ENCODE data around the gene PTPRD. TPM values are rescaled to one million over a fixed set of nuclear protein-coding genes. Genes with fewer than 3 reads are reported as not detected.

The PTPRD gene
- total RNA-seq, 1 experiment from 2014 or later: 0.02 TPM

DNA sequence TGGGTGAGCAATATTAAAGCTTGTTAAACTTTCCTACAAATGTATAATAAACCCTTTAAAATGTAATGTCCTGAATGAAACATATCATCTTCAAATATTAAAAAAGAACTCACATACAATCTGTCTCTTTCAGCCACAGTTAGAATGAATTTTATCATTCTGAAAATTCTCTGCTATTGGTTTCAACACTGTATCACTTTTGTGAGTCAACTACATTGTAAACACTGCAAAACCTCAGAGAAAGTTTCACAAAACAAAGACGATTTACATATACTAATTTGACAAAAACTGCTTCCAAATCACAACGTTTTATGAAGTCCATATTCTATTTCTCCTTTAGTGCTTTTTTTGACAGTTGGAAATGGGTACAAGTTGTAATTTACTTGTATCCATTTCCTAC, 1781.2 kb downstream of the PTPRD start:
- no peaks in the 10 kb centered on the region for H4K20me1 ChIP-seq (ENCODE audit: insufficient read depth)
- intact Hi-C loops (cut with micrococcal nuclease): no loop called here
- no peaks in the 10 kb centered on the region for H3K79me2 ChIP-seq (ENCODE audit: insufficient read depth, low read length)
- H3K27ac ChIP-seq (ENCODE audit: low read depth, low read length): no peak overlapping the region
- H3K4me2 ChIP-seq (ENCODE audit: low read length): no peak overlapping the region
- ChIA-PET RAD21 (ENCODE audit: low non-redundant PET in 1 of 2, low total read pairs in 2 of 2, uncharacterized antibody in 2 of 2, unreplicated experiment in 2 of 2) (no interaction called here), POLR2A (no interaction called here), CTCF (no interaction called here)
- H3K27me3 ChIP-seq (ENCODE audit: insufficient read depth, low read length): no peaks in the 10 kb centered on the region
- no peak for TF ChIP-seq ZFX (IDR thresholded peaks at IDR 0.05)
- no peak for TF ChIP-seq CEBPB (IDR thresholded peaks at IDR 0.05; ENCODE audit: low read depth)
- TF ChIP-seq EZH2phosphoT487 (IDR thresholded peaks at IDR 0.05; ENCODE audit: borderline replicate concordance): no peak
- no peak for TF ChIP-seq EZH2 (IDR thresholded peaks at IDR 0.05)
- no peak for TF ChIP-seq ZNF274 (IDR thresholded peaks at IDR 0.05; ENCODE audit: low read depth, low read length)
- TF ChIP-seq, protein P1, sequence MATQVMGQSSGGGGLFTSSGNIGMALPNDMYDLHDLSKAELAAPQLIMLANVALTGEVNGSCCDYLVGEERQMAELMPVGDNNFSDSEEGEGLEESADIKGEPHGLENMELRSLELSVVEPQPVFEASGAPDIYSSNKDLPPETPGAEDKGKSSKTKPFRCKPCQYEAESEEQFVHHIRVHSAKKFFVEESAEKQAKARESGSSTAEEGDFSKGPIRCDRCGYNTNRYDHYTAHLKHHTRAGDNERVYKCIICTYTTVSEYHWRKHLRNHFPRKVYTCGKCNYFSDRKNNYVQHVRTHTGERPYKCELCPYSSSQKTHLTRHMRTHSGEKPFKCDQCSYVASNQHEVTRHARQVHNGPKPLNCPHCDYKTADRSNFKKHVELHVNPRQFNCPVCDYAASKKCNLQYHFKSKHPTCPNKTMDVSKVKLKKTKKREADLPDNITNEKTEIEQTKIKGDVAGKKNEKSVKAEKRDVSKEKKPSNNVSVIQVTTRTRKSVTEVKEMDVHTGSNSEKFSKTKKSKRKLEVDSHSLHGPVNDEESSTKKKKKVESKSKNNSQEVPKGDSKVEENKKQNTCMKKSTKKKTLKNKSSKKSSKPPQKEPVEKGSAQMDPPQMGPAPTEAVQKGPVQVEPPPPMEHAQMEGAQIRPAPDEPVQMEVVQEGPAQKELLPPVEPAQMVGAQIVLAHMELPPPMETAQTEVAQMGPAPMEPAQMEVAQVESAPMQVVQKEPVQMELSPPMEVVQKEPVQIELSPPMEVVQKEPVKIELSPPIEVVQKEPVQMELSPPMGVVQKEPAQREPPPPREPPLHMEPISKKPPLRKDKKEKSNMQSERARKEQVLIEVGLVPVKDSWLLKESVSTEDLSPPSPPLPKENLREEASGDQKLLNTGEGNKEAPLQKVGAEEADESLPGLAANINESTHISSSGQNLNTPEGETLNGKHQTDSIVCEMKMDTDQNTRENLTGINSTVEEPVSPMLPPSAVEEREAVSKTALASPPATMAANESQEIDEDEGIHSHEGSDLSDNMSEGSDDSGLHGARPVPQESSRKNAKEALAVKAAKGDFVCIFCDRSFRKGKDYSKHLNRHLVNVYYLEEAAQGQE (IDR thresholded peaks at IDR 0.05; ENCODE audit: low read depth): no peak
- no peak for TF ChIP-seq CBX3 (IDR thresholded peaks at IDR 0.05; ENCODE audit: low read depth)
- TF ChIP-seq POLR2AphosphoS5 (IDR thresholded peaks at IDR 0.05; ENCODE audit: low read depth, low read length): no peak
- no peak for TF ChIP-seq ATF3 (IDR thresholded peaks at IDR 0.05)
- TF ChIP-seq JUND (IDR thresholded peaks at IDR 0.05): no peak
- TF ChIP-seq ZBTB33 (IDR thresholded peaks at IDR 0.05; ENCODE audit: extremely low read depth, insufficient replicate concordance, low read length): no peak
- no peak for TF ChIP-seq EGR1 (IDR thresholded peaks at IDR 0.05; ENCODE audit: low read depth)
- no peak for TF ChIP-seq SRF (IDR thresholded peaks at IDR 0.05; ENCODE audit: low read depth)
- TF ChIP-seq, protein P2, sequence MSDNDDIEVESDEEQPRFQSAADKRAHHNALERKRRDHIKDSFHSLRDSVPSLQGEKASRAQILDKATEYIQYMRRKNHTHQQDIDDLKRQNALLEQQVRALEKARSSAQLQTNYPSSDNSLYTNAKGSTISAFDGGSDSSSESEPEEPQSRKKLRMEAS (IDR thresholded peaks at IDR 0.05): no peak
- TF ChIP-seq SIN3A (IDR thresholded peaks at IDR 0.05; ENCODE audit: low read depth): no peak
- H3K9me3 ChIP-seq (ENCODE audit: control insufficient read depth in 1 of 2, insufficient read depth in 1 of 2, low read depth in 1 of 2, low read length in 2 of 2): peaks cover 6 to 10% of the 10 kb centered on the region in 2 experiments; a peak in 2 of 4 replicates
- ATAC-seq (no peak), DNase-seq (ENCODE audit: low read depth, low spot score) (no peak)
- H3K36me3 ChIP-seq (ENCODE audit: control insufficient read depth in 1 of 2, insufficient read depth in 2 of 2, low read length in 2 of 2): no peaks in the 10 kb centered on the region
- H3K9ac ChIP-seq (ENCODE audit: low read length): no peak overlapping the region
- BruUV-seq (replicated peaks): no TSS peak
- no peaks in the 10 kb centered on the region for H3K4me1 ChIP-seq (ENCODE audit: control insufficient read depth in 1 of 2, insufficient read depth in 2 of 2, low read length in 2 of 2)
- no peak overlapping the region for H3K4me3 ChIP-seq (replicated peaks in 1 of 2; ENCODE audit: low read depth in 1 of 2, low read length in 2 of 2)
- no peaks in the 10 kb centered on the region for H3K9me2 ChIP-seq (ENCODE audit: insufficient read depth)
- no peak overlapping the region for H2AFZ ChIP-seq (ENCODE audit: low read depth, low read length, poor library complexity, severe bottlenecking)
